Spleen (tissue), 7 donors: ENCODE results near the gene RHCE.
"Not testable (repeated sequence)": the region's sequence is repeated elsewhere in the genome, so short reads cannot be mapped to it uniquely, and the experiment has no call there.

ENCODE experiments used
- CTCF ChIP-seq, 11 experiments: fragments of 200-600 bp in 7 of 11; fragments of 450-650 bp in 4 of 11; sonication (generic) in 4 of 11; IDR thresholded peaks in 8 of 11; conservative IDR thresholded peaks in 3 of 11; 1 replicate in 7 of 11; 2 replicates in 4 of 11; pipeline versions ENCODE4 v1.4.0 to v1.8.0; 2016 to 2021; ENCODE audit warnings: antibody characterized with exemption in 11 of 11, inconsistent platforms in 4 of 11, mild to moderate bottlenecking in 1 of 11
- POLR2A ChIP-seq, 3 donors: fragments of 450-650 bp; IDR thresholded peaks; one replicate each; pipeline ENCODE4 v1.5.1; 2017; ENCODE audit warnings: antibody characterized with exemption in 3 of 3, mild to moderate bottlenecking in 1 of 3
- POLR2AphosphoS5 ChIP-seq, 3 donors: sonication (generic); formaldehyde crosslinking; IDR thresholded peaks; one replicate each; pipeline ENCODE4 v1.5.1; 2017; ENCODE audit warnings: antibody characterized with exemption in 3 of 3
- donor health status: DM: no; HTN: no; CAD: no; lungs with moderate emphysema.
- donor health status: DM: no; HTN: no; CAD: no.
- donor health status: DM: no; HTN: no; CAD: no.

- TF ChIP-seq CTCF (IDR thresholded peaks at IDR 0.05 in 8 of 11, conservative IDR thresholded peaks at IDR 0.05 in 3 of 11); POLR2A (IDR thresholded peaks at IDR 0.05); POLR2AphosphoS5 (IDR thresholded peaks at IDR 0.05): not testable (repeated sequence)
These were observed 33.5 kb downstream of the RHCE start for GRCh38 chr1:25387096-25387495.
